HS-5 (cell line): ENCODE results near the gene LRRK2.
"Not testable (repeated sequence)": the region's sequence is repeated elsewhere in the genome, so short reads cannot be mapped to it uniquely, and the experiment has no call there.

ENCODE experiments used
- DNase-seq: peaks from one replicate; pipeline ENCODE4 v3.0.0-alpha.2; 2012; ENCODE audit warnings: low read depth

The LRRK2 gene

DNA sequence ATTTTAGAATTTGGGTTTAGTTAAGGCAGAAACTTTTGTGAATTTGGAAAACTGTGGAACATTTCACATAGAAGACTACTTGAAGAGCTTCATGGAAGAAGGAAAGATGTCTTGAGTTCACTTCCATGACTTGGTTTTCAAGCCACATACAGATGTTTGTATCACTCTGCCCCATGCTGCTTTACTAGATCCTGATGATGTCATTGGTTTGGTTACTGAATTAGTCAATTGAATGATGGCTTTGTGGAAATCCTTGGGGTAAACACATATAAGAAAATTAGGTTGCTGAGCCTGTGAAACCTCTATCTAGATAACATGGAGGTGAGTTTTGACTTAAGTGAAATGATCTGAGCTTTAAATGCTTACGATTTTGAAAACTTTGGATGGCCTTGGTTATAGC is 90.6 kb downstream of the LRRK2 start:
- no peak for DNase-seq

DNA sequence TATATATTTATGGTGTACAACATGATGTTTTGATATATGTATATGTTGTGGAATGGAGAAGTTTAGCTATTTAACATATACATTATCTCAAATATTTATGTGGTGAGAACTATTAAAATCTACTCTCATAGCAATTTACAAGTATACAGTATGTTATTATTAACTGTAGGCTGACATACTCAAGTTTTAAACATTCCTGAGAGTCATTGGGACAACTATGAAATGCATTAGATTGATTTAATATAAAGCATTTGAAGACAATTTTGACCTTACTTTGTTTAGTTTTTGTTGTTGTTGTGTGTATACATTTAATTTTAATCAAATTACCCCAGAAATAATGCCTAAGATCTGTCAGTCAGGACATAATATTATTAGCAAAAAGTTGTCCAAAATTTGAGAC is 99.5 kb downstream of the LRRK2 start:
- DNase-seq, result no peak

DNA sequence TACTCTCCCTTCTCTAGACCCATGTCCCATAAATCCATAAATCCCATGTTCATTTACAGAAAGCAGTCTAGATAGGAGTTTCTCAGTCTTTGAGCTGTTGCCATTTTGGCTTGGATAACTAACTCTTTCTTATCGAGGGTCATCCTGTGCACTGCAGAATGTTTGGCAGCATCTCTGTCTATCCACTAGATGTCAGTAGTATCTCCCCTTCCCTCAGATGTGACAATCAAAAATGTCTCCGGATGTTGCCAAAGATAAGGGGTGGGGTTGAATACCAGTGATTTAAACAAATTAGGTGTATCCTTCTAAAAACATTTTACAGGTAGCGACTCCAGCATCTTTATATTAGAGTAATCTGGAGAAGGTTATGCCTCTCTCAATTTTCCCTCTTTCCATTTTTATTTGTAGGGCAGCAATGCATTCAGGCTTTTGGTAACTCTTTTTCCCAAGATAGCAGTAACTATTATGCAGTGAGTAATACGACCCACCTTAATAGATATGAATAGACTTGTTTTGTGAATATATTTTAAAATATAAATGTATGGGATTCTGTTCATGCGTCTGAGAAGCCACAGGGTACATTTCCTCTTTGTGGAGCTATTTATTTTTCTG is 100.7 kb downstream of the LRRK2 start:
- no peak for DNase-seq

DNA sequence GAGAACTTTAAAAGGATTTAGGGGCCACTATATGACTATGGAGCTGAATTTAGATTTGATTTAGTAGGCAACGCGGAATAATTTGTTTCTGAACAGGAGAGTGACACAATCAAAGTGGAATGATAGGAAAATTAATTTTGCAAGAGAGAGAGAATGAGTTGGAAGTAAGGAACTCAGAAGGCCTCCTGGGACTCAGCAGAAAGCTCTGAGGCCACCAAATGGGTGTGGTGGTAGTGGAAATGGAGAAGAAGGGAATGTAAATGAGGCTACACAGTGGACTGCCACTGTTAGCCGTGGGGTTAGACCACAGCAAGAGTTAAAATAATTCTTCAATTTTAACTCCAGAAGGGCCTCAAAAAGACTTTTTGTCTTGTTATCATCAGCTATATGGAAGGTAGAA is 102.7 kb downstream of the LRRK2 start:
- DNase-seq, result no peak

DNA sequence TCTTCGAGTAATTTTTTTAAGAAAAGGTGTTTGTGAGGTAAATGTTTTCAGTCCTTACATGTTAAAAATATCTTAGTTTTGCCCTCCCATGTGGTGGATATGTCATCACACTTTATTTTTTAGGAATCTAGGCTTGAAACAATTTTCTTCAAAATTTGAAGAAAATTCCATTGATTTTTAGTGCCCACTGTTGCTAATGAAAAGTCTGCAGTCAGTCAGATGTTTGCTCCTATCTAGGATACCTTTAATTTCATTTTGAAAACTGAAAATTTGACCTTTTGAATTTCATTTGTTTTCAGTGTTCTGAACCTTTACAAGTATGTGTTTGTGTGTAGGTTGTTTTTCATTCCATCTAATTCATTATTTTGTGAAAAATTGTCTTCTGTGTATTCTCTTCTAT is 105.4 kb downstream of the LRRK2 start:
- no peak for DNase-seq

DNA sequence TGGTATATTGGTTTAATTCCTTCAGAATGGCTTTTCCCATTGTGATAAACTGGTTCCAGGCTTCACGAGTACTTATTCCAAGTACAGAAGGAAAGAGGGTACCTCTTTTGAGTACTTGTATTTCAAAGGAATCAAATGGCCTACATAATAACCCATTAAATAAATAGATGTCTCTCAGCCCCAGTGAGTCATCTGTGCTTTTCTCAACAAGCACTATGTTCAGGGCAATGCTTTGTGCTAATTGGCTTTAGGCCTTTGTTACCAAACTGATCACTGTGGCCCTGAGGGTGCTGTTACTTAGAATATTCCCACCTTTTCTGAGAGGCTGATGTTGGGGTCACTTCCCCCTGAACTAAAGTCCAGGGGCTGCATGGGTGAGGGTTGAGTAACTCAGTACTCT is 107.1 kb downstream of the LRRK2 start:
- DNase-seq, result no peak

DNA sequence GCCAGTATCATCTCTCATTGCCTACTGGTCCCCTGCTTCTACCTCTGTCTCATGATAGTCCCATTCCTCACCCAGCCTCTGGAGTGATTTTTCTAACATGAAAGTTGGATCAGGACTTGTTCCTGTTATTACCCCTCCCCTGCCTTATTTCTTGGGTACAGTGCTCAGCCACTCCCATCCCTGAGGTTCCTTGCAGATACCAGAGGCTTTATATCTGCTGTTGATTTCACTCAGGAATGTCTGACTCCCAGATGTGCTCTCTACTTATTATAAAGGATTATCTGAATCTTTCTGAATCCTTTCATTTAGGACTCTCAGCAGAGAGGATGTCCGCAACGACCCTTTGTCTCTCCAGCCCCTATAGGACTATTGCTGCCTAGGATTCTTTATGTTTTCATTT is 111.2 kb downstream of the LRRK2 start:
- DNase-seq, result no peak

DNA sequence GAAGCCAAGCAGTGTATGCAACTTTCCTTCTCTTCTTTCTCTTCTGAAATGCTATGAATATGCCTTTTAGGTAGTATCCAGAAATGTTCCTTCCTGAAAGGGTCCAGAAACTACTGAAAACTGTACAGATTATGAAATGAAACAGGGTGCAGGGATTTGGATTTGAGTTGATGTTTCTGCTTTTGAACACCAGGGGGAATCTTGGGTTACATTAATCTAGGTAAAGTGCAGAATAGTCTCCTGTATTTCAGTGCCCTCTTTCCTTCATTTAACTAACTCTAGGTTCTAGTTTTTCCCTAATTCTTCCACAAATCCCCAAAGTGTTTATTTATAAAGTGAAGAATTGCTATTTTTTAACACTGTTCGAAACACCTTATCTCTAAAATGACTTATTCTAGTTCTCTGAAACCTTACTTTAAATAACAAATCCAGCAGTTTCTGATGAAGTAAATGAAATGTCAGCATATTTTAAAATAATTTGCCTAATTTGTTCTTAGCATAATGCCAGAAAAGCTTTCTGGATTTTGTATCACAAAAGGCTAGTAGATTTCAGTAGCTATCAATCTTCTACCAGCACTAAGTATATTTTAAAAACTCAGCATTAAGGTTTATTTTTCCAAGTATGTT is 111.9 kb downstream of the LRRK2 start:
- DNase-seq, result no peak

DNA sequence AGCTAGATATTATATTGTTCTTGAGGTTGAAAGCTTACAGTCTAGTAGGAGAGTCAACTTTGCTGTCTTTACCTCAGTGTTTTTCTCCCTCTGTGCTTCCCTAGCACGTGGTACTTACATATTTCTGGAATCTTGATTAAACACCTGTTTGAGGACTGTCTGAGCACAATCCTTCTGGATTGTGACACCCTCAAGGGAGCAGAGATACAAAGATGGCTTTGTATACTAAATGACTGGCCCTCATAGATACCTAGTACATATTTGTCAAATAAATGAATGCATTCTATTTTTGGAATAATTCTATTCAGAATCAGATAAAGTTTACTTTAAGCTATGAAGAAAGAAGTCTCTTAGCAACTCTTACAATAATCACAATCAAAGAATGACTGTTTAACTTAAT is 113.3 kb downstream of the LRRK2 start:
- DNase-seq, result no peak

DNA sequence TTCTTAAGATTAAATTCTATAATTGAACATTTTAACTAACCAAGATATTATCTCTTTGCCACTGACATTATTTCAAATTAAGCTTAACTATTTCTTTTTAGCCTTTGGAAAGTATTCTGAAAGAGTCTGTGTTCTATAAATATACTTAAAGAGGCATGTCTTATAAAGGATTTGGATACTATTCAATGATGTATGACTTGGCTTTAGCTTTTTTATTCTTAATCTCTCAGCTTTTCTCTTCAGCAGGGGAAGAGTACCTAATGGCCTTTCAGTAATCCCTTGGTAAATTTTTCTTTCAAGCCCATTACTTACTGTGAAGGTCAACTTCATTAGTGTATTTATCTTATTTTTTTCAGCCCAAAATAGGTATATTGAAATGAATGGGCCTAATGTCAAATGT is 113.8 kb downstream of the LRRK2 start:
- DNase-seq, result no peak

DNA sequence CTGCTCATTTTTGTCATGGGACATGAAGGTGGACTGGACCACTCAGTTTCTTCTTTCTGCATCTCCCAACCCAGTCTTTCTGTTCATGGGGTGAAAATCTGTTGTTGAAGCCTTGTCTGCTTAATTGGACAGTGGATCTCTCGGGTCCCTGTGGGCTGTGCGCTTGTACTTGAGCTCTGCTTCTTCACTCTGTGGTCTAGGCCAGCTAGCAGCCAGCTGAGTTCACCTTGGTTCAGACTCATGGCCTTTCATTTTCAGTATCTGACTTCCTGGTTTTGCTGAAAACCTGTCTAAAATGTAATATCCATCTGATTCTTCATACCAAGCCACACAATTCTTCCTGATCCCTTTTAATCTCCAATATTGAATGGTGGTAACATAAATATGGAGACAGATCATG is 117.2 kb downstream of the LRRK2 start:
- no peak for DNase-seq

DNA sequence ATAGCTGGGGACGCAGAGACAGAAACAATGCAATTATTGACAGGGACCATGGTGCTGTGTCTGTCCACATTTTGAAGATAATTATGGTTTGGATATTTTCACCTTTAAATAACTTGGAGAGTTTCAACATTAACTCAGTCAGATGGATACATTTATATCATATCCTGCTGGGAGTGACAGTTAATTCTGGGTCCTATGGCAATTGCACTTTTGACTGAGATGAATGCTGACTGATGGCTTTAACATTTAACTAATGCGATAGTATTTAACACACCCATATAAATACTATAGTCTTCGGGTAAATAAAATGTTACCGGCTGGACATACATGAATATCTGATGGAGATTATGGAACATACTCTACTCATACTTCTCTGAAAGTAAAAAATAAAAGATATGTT is 118.3 kb downstream of the LRRK2 start:
- DNase-seq, result no peak

DNA sequence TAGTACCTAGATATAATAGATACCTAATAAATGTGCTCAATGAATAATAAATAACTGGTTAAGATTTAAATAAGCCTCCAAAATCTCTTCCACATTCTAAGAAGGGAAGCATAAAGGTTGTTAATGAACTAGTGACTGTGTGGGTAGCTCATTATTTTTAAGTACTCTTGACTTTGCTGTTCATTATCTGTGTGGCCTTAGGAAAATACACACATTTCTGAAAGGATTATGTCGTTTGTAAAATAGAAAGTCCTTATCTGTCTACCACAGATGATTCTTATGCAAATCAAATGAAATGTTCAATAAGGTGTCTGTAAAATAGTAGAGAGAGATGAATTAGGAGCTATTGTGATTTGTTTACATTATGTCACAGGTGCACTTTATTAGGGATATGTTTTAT is 119.5 kb downstream of the LRRK2 start:
- DNase-seq, result no peak

DNA sequence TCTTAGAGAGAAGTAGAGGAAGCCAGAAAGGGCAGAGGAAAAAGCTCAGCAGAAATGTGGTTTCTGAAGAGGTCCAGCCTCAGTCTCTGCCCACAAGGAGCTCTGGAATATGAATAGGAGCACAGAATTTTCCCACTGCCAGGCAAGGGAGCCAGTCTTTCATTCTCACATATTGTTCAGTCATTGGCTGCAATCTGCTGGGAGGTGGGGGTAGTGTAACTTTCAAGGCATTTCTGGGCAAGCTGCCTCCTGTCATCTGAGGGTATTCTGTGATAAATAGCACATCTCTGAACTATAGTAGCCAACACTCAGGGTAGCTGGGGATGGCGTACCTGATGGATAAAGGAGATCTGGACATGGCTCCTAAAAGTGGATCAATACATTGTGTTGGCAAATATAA is 127.2 kb downstream of the LRRK2 start:
- no peak for DNase-seq

DNA sequence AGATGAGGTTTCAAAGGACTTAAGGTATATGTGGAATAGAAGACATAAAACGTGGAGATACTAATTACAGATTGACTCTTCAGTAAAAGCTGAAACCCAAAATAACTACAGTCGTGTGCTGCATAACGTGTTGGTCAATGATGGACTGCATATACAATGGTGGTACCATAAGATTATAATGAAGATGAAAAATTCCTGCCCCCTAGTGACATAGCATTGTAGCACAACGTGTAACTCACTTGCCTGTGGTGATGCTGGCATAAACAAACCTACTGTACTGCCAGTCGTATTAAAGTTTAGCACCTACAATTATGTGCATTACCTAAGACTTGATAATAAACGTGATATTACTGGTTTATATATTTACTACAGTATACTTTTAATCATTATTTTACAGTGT is 150.3 kb downstream of the LRRK2 start:
- DNase-seq, result no peak

DNA sequence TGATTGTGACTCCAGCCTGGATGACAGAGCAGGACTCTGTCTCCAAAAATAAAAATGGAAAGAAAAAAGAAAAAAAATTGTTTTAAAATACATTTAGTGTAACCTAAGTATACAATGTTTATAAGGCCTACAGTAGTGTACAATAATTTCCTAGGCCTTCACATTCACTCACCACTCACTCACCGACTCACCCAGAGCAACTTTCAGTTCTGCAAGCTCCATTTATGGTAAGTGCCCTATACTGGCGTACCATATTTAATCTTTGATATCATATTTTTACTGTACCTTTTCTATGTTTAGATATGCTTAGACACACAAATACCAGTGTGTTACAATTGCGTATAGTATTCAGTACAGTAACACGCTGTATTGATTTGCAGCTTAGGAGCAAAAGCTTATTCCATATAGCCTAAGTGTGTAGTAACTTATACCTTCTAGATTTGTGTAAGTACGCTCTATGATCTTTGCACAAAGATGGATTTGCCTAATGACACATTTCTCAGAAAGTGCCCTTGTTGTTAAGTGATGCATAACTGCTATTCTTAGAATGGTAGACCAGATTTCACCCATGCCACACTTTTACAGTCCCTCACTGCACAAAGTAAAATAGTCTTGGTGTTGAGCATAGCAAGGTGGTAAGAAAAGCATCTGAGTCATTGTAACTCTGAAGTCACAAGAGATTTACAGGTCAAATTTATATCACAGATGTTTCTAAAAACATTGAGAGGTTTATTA is 151.9 kb downstream of the LRRK2 start:
- DNase-seq, result no peak

DNA sequence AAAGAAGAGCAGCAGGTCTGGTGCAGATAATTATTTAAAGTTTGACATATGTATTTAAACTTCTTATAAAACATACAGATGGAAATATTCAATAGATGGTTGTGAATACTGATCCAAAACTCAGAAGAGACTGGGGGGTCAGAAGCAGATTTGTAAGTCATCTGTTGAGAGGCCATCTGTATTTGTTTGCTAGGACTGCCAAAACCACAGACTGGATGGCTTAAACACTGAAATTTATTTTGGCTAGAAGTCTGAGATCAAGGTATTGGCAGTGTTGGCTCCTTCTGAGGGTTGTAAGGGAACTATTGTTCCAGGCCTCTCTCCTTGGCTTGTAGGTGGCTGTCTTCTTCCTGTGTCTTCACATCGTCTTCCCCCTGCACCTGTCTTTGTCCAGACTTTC is 153.9 kb downstream of the LRRK2 start:
- DNase-seq, result no peak

DNA sequence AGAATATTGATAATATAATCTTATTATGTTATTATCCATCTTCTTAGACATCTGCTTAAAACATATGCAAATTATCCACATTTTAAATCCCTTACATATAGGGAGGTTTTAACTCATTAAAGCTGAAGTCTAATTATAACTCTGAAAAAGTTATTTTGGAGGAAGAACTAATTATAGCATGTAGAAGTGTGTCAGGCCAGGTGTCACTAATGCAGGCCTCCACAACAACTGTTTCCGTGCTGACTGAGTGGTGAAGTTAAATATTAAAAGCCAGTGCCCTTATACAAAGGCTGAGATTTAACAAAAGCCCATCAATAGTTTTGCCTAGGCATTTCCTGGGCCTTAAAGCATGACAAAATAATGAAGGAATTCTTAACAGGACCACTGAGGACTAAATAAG is 157.4 kb downstream of the LRRK2 start:
- no peak for DNase-seq

DNA sequence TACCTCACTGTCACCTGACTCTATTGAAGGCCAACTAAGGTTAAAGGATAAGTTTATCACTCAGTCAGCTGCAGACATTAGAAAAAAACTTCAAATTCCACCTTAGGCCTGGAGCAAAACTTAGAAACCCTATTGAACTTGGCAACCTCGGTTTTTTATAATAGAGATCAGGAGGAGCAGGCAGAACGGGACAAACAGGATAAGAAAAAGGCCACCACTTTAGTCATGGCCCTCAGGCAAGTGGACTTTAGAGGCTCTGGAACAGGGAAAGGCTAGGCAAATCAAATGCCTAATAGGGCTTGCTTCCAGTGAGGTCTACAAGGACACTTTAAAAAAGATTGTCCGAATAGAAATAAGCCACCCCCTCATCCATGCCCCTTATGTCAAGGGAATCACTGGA is 162.5 kb downstream of the LRRK2 start:
- not testable (repeated sequence) for DNase-seq

DNA sequence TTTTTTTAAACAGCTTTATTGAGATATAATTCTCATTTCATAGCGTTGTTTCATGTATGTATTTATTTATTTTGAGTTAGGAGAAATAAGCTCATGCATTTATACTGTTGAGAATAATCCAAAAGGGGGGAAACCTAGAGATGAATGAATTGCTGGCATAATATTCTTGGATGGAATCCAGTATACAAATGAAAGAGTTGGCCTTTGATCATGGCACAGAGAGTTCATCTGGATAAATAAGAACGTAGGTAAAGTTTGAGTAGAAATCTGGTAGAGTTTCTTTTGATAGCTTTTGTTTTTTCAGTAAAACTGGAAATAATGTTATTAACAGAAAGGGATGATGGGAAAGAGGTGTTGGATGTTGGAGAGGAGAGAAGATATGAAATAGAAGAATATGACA is 166.2 kb downstream of the LRRK2 start:
- DNase-seq, result no peak

DNA sequence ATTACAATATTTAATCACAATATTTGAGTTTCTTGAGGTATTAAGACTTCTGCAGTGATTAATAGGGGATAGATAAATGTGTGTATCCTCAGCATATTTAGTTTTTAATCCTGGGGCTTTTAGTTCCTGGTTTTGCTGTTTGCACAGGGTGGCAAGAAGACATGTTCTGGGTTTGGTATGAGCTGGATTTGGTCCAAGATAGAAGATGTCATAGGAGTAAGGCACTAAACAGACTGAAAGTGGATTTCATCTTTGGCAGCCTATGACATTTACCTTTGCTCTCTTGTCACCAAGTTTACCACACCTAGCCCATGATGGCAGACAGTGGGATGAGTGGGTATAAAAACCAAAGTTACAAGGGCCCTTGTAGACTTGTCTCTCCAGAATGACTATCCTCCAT is 168.2 kb downstream of the LRRK2 start:
- DNase-seq, result no peak

DNA sequence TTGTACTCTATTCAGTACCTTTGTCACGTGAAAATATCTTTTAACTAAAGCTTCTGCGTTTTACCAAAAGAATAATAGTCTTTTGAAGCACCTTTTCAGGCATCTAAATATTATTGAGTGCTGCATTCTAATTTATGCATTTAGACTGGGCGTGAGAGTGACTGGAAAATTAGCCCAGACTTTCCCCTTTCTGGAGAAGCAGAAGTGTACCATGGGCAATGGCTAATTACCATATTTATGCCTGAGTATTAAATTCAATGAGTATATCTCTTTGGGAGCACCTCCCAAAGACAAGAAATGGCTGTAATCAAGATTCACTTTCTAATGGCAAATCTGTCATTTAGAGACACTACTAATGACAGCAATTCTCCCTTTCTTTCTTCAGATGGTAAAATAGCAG is 174.9 kb downstream of the LRRK2 start:
- DNase-seq, result no peak

DNA sequence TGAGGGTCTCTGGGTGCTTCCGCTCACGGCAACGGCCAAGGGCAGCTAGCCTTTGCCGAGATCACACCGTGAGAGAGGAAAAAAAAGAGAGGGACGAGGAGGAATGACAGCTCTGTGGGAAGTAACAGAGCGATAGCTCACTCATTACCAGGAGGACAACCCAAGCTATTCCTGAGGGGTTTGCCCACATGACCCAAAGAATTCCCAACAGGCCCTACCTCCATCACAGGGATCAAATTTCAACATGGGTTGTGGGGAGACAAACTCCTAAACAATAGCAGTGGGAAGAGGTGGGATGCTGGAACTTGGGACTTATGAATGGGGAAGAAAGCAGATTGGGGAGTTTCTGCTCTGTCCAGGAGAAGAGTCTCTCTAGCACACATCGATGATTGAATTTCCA is 180.6 kb downstream of the LRRK2 start:
- DNase-seq, result no peak
